HepG2 (cell line): ENCODE measurements around the gene NAGS. TPM values are rescaled to one million over a fixed set of nuclear protein-coding genes. Genes with fewer than 3 reads are reported as not detected.
"Not testable (repeated sequence)": the region's sequence is repeated elsewhere in the genome, so short reads cannot be mapped to it uniquely, and the experiment has no call there.

ENCODE experiments used
- BCL6 ChIP-seq: IDR thresholded peaks from 2 replicates; pipeline ENCODE4 v1.6.1; 2016; ENCODE audit warnings: missing genetic modification reagents, missing compliant biosample characterization
- CREB1 ChIP-seq, 2 experiments: fragments of 450-650 bp in 1 of 2; IDR thresholded peaks; 2 replicates each; pipeline ENCODE4 v1.6.1; 2016 to 2017; ENCODE audit warnings: control low read depth in 1 of 2, mild to moderate bottlenecking in 1 of 2, missing compliant biosample characterization in 1 of 2, missing genetic modification characterization in 1 of 2
- FOXK1 ChIP-seq: sonication (generic); formaldehyde crosslinking; IDR thresholded peaks from 2 replicates; pipeline ENCODE4 v1.4.0; 2020; ENCODE audit warnings: low read depth, missing genetic modification reagents, borderline replicate concordance
- RARA ChIP-seq: IDR thresholded peaks from 2 replicates; pipeline ENCODE4 v1.6.1; 2016; ENCODE audit warnings: missing genetic modification reagents, missing compliant biosample characterization
- RFX5 ChIP-seq: IDR thresholded peaks from 2 replicates; pipeline ENCODE4 v1.6.1; 2011; ENCODE audit warnings: low read depth, low read length, improper control_type of control experiment
- SOX13 ChIP-seq, 3 experiments: fragments of 450-650 bp in 1 of 3; sonication (generic) in 1 of 3; formaldehyde crosslinking in 1 of 3; IDR thresholded peaks in 2 of 3; conservative IDR thresholded peaks in 1 of 3; 2 replicates each; pipeline versions ENCODE4 v1.5.0 to v1.6.1; 2016 to 2020; ENCODE audit warnings: antibody characterized with exemption in 1 of 3, mild to moderate bottlenecking in 1 of 3, missing compliant biosample characterization in 1 of 3, missing genetic modification reagents in 1 of 3, moderate library complexity in 1 of 3
- TBX3 ChIP-seq: fragments of 450-650 bp; IDR thresholded peaks from 2 replicates; pipeline ENCODE4 v1.6.1; 2017; ENCODE audit warnings: antibody characterized with exemption, mild to moderate bottlenecking, inconsistent platforms, borderline replicate concordance
- ZMYM4 ChIP-seq: sonication (generic); formaldehyde crosslinking; IDR thresholded peaks from 2 replicates; pipeline ENCODE4 v1.8.1; 2023; ENCODE audit warnings: mild to moderate bottlenecking, missing genetic modification reagents
- ZNF225 ChIP-seq: sonication (generic); formaldehyde crosslinking; IDR thresholded peaks from 2 replicates; pipeline ENCODE4 v1.4.0; 2020; ENCODE audit warnings: mild to moderate bottlenecking, missing genetic modification reagents
- ZNF331 ChIP-seq: sonication (generic); formaldehyde crosslinking; IDR thresholded peaks from 2 replicates; pipeline ENCODE4 v1.4.0; 2020; ENCODE audit warnings: missing genetic modification reagents
- ZNF564 ChIP-seq: sonication (generic); formaldehyde crosslinking; IDR thresholded peaks from 2 replicates; pipeline ENCODE4 v1.8.1; 2023; ENCODE audit warnings: mild to moderate bottlenecking, missing genetic modification reagents
- ZNF605 ChIP-seq: sonication (generic); formaldehyde crosslinking; IDR thresholded peaks from 2 replicates; pipeline ENCODE4 v1.8.0; 2022; ENCODE audit warnings: mild to moderate bottlenecking, missing genetic modification reagents
- polyA plus RNA-seq, 8 experiments: library from polyadenylated mRNA; depleted of rRNA in 3 of 8; stranded (reverse) in 7 of 8; unstranded in 1 of 8; fragments of >200 nt; fragmentation: Illumina TruSeq in 4 of 8; extraction: Trizol in 4 of 8; gene quantifications; 2 replicates each; pipeline versions ENCODE4 v1.2.1 to v1.2.3, GENCODE V29; 2011 to 2016; ENCODE audit warnings: low read depth in 4 of 8, missing spikeins in 1 of 8, mixed read lengths in 1 of 8; ENCODE audit not compliant: insufficient read depth in 1 of 8
- total RNA-seq, 5 experiments: library from RNA; depleted of rRNA; stranded (reverse); fragments of >200 nt; fragmentation: Illumina TruSeq; extraction: Trizol; gene quantifications; 2 replicates each; pipeline ENCODE4 v1.2.3, GENCODE V29; 2016; ENCODE audit warnings: low read depth in 1 of 5
- TF ChIP-seq, protein P1 (sequence below): IDR thresholded peaks from 2 replicates; pipeline ENCODE4 v1.6.1; 2018; ENCODE audit warnings: missing genetic modification reagents
- TF ChIP-seq, protein P2 (sequence below): sonication (generic); formaldehyde crosslinking; conservative IDR thresholded peaks from 2 replicates; pipeline ENCODE4 v1.4.0; 2020; ENCODE audit warnings: missing genetic modification reagents

NAGS gene
- total and polyA plus RNA-seq, 2 of the 13 experiments (the other 11 are each of a cell fraction or from before 2014, with no cell fraction given): 4.3 to 5.1 TPM

DNA sequence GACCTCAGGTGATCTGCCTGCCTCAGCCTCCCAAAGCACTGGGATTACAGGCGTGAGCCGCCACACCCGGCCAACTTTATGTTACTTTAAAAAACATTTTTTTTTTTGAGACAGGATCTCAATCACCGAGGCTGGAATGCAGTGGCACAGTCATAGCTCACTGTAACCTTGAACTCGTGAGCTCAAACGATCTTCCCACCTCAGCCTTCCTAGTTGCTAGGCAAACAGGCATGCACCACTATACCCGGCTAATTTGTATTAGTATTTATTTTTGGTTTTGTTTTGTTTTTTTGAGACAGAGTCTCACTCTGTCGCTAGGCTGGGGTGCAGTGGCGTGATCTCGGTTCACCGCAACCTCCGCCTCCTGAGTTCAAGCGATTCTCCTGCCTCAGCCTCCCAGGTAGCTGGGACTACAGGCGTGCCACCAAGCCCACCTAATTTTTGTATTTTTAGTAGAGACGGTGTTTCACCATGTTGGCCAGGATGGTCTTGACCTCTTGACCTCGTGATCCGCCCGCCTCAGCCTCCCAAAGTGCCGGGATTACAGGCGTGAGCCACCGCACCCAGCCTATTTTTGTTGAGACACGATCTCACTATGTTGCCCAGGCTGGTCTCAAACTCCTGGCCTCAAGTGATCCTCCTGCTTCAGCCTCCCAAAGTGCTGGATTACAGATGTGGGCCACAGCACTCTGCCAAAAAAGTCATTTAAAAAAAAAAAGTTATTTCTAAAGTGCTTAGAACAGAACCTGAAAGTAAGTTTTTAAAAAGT, 31.8 kb upstream of the NAGS start (continued):
- TF ChIP-seq, protein P1, sequence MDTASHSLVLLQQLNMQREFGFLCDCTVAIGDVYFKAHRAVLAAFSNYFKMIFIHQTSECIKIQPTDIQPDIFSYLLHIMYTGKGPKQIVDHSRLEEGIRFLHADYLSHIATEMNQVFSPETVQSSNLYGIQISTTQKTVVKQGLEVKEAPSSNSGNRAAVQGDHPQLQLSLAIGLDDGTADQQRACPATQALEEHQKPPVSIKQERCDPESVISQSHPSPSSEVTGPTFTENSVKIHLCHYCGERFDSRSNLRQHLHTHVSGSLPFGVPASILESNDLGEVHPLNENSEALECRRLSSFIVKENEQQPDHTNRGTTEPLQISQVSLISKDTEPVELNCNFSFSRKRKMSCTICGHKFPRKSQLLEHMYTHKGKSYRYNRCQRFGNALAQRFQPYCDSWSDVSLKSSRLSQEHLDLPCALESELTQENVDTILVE: peak; percentile 81; the same call in 1 of the 2 replicates
- TF ChIP-seq ZNF605 (CRISPR knock-in tag) (peak; percentile 66; the same call in 1 of the 2 replicates), SOX13 (CRISPR knock-in tag; conservative IDR thresholded peaks at IDR 0.05 in 1 of 2, IDR thresholded peaks at IDR 0.05 in 1 of 2) (peak in 1 of 2 experiments; percentile 63; a peak in 2 of 4 replicates), ZNF225 (CRISPR knock-in tag) (0 out of 2 replicates have a peak, but pooled peaks have one; percentile 17), BCL6 (CRISPR knock-in tag) (peak; percentile 56), FOXK1 (CRISPR knock-in tag) (0 out of 2 replicates have a peak, but pooled peaks have one; percentile 29), CREB1 (CRISPR knock-in tag; IDR thresholded peaks at IDR 0.05) (peak; percentile 35; the same call in 1 of the 2 replicates), RARA (CRISPR knock-in tag) (peak; percentile 88), ZNF564 (peak; percentile 43; the same call in 1 of the 2 replicates), RFX5 (peak; percentile 48; the same call in 1 of the 2 replicates), ZMYM4 (CRISPR knock-in tag) (peak; percentile 43), TBX3 (peak; percentile 83; the same call in 1 of the 2 replicates), ZNF331 (CRISPR knock-in tag) (peak; percentile 54; the same call in 1 of the 2 replicates)
- TF ChIP-seq SOX13, CREB1 (IDR thresholded peaks at IDR 0.05): not testable (repeated sequence)
- TF ChIP-seq, protein P2, sequence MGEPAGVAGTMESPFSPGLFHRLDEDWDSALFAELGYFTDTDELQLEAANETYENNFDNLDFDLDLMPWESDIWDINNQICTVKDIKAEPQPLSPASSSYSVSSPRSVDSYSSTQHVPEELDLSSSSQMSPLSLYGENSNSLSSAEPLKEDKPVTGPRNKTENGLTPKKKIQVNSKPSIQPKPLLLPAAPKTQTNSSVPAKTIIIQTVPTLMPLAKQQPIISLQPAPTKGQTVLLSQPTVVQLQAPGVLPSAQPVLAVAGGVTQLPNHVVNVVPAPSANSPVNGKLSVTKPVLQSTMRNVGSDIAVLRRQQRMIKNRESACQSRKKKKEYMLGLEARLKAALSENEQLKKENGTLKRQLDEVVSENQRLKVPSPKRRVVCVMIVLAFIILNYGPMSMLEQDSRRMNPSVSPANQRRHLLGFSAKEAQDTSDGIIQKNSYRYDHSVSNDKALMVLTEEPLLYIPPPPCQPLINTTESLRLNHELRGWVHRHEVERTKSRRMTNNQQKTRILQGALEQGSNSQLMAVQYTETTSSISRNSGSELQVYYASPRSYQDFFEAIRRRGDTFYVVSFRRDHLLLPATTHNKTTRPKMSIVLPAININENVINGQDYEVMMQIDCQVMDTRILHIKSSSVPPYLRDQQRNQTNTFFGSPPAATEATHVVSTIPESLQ: 0 out of 2 replicates have a peak, but pooled peaks have one; percentile 26
